OCI-LY1 (cell line): ENCODE results near the gene CRYM.

ENCODE experiments used
- EZH2 ChIP-seq: fragments of 200-600 bp; sonication (generic), shearing (Covaris generic); IDR thresholded peaks from 2 replicates; pipeline ENCODE4 v1.8.0; 2017; ENCODE audit warnings: borderline replicate concordance, mixed run types, mild to moderate bottlenecking, antibody characterized with exemption, low read length, moderate library complexity, mixed read lengths
- TF ChIP-seq, protein P1 (sequence below): fragments of 200-600 bp; sonication (generic), shearing (Covaris generic); IDR thresholded peaks from 2 replicates; pipeline ENCODE4 v1.5.1; 2017; ENCODE audit warnings: mild to moderate bottlenecking, antibody characterized with exemption, low read length, moderate library complexity, mixed read lengths

DNA sequence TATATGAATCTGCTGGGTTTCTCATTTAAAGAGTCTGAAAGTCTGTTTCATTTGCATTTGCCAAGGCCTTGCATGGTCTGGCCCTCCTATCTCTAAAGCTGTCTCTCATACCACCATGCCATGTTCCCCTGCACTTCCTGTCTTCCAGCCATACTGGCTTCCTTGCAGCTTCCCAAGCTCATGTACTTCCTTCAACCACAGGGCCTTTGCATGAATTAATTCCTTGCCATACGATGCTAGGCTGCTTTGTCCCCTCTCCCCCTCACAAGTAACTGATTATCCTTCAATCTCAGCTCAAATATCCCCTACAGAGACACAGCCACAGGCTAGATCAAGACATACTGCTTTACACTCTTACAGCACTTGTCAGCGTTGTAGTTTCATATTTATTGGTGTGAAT is 5.8 kb downstream of the CRYM start:
- TF ChIP-seq, protein P1, sequence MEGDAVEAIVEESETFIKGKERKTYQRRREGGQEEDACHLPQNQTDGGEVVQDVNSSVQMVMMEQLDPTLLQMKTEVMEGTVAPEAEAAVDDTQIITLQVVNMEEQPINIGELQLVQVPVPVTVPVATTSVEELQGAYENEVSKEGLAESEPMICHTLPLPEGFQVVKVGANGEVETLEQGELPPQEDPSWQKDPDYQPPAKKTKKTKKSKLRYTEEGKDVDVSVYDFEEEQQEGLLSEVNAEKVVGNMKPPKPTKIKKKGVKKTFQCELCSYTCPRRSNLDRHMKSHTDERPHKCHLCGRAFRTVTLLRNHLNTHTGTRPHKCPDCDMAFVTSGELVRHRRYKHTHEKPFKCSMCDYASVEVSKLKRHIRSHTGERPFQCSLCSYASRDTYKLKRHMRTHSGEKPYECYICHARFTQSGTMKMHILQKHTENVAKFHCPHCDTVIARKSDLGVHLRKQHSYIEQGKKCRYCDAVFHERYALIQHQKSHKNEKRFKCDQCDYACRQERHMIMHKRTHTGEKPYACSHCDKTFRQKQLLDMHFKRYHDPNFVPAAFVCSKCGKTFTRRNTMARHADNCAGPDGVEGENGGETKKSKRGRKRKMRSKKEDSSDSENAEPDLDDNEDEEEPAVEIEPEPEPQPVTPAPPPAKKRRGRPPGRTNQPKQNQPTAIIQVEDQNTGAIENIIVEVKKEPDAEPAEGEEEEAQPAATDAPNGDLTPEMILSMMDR: no peak
- TF ChIP-seq EZH2: no peak
